Loucy (cell line): ENCODE results near the gene EBP.

Experiments
- H2AFZ ChIP-seq: fragments of 200-600 bp; sonication (generic); 2 replicates; pipeline ENCODE4 v1.6.0; 2016; ENCODE audit warnings: antibody characterized with exemption, mild to moderate bottlenecking, low read length, moderate library complexity
- H3F3A ChIP-seq: fragments of 200-600 bp; 2 replicates; pipeline ENCODE4 v1.6.0; 2016; ENCODE audit warnings: antibody characterized with exemption, low read depth, mild to moderate bottlenecking
- H3K27me3 ChIP-seq: fragments of 200-600 bp; sonication (generic); 2 replicates; pipeline ENCODE4 v1.6.1; 2014; ENCODE audit warnings: low read length, mild to moderate bottlenecking; ENCODE audit not compliant: insufficient read depth, poor library complexity, severe bottlenecking
- H3K36me3 ChIP-seq: fragments of 200-600 bp; sonication (generic); 2 replicates; pipeline ENCODE4 v1.6.1; 2016; ENCODE audit warnings: low read length; ENCODE audit not compliant: insufficient read depth
- H3K4me1 ChIP-seq: fragments of 200-600 bp; sonication (generic); 2 replicates; pipeline ENCODE4 v1.5.1; 2014; ENCODE audit warnings: low read length, mild to moderate bottlenecking; ENCODE audit not compliant: insufficient read depth, poor library complexity, severe bottlenecking
- H3K4me2 ChIP-seq: fragments of 200-600 bp; sonication (generic); 2 replicates; pipeline ENCODE4 v1.6.0; 2014; ENCODE audit warnings: antibody characterized with exemption, low read length, low read depth, mild to moderate bottlenecking; ENCODE audit not compliant: poor library complexity, severe bottlenecking
- H3K4me3 ChIP-seq: fragments of 200-600 bp; sonication (generic); 2 replicates; pipeline ENCODE4 v1.5.1; 2014; ENCODE audit warnings: low read length, mild to moderate bottlenecking, mixed read lengths; ENCODE audit not compliant: poor library complexity, severe bottlenecking
- H3K79me2 ChIP-seq: fragments of 200-600 bp; sonication (generic); 2 replicates; pipeline ENCODE4 v1.6.1; 2014; ENCODE audit warnings: low read length; ENCODE audit not compliant: insufficient read depth
- H3K9ac ChIP-seq: fragments of 200-600 bp; sonication (generic); 2 replicates; pipeline ENCODE4 v1.6.0; 2014; ENCODE audit warnings: mild to moderate bottlenecking, low read depth, low read length, moderate library complexity; ENCODE audit not compliant: poor library complexity, severe bottlenecking
- H3K9me2 ChIP-seq: fragments of 200-600 bp; sonication (generic); replicated peaks from 2 replicates; pipeline ENCODE4 v1.6.1; 2016; ENCODE audit warnings: low read depth, low read length, mixed read lengths
- H3K9me3 ChIP-seq: fragments of 200-600 bp; sonication (generic); 2 replicates; pipeline ENCODE4 v1.6.1; 2014; ENCODE audit warnings: mild to moderate bottlenecking, antibody characterized with exemption, low read length, low read depth; ENCODE audit not compliant: insufficient read depth
- H4K20me1 ChIP-seq: fragments of 200-600 bp; sonication (generic); 2 replicates; pipeline ENCODE4 v1.6.0; 2014; ENCODE audit warnings: antibody characterized with exemption, low read length, mild to moderate bottlenecking; ENCODE audit not compliant: insufficient read depth, poor library complexity, severe bottlenecking
- EZH2phosphoT487 ChIP-seq: fragments of 200-600 bp; IDR thresholded peaks from 2 replicates; pipeline ENCODE4 v1.6.1; 2018; ENCODE audit warnings: antibody characterized with exemption, mild to moderate bottlenecking, moderate library complexity, borderline replicate concordance
- TF ChIP-seq, protein P1 (sequence below): fragments of 200-600 bp; sonication (generic); conservative IDR thresholded peaks from 2 replicates; pipeline ENCODE4 v1.5.1; 2014; ENCODE audit warnings: mild to moderate bottlenecking, antibody characterized with exemption, low read length

Gene EBP

DNA sequence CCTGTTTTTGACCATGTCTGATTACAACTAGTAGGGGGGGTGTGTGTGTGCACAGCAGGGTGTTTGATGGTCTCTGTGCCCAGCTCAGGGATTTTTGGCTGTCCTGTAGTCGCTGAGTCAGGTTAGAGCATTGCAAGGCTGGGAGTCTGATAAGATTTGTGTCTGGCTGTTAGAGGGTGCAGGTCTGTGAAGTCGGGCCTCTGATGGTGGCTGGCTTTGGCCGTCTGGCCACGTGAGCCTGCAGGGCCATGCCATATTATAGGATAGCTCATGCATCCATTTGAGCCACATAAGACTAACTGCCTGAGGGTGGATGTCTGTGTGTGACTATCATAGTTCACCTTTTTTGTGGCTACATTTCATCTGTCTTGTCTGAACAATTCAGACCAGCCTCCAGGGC is 7.9 kb upstream of the EBP start:
- no peak for TF ChIP-seq EZH2phosphoT487
- TF ChIP-seq, protein P1, sequence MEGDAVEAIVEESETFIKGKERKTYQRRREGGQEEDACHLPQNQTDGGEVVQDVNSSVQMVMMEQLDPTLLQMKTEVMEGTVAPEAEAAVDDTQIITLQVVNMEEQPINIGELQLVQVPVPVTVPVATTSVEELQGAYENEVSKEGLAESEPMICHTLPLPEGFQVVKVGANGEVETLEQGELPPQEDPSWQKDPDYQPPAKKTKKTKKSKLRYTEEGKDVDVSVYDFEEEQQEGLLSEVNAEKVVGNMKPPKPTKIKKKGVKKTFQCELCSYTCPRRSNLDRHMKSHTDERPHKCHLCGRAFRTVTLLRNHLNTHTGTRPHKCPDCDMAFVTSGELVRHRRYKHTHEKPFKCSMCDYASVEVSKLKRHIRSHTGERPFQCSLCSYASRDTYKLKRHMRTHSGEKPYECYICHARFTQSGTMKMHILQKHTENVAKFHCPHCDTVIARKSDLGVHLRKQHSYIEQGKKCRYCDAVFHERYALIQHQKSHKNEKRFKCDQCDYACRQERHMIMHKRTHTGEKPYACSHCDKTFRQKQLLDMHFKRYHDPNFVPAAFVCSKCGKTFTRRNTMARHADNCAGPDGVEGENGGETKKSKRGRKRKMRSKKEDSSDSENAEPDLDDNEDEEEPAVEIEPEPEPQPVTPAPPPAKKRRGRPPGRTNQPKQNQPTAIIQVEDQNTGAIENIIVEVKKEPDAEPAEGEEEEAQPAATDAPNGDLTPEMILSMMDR, result no peak
- Histone ChIP-seq H3K4me2 (no peak overlapping the region), H3K9me3 (no peaks in the 10 kb centered on the region), H3K4me1 (peaks cover 4% of the 10 kb centered on the region), H3K79me2 (no peaks in the 10 kb centered on the region), H3F3A (no peaks in the 10 kb centered on the region), H4K20me1 (no peaks in the 10 kb centered on the region), H2AFZ (no peak overlapping the region), H3K36me3 (no peaks in the 10 kb centered on the region), H3K27me3 (no peaks in the 10 kb centered on the region), H3K9me2 (no peaks in the 10 kb centered on the region), H3K9ac (no peak overlapping the region), H3K4me3 (no peak overlapping the region)

DNA sequence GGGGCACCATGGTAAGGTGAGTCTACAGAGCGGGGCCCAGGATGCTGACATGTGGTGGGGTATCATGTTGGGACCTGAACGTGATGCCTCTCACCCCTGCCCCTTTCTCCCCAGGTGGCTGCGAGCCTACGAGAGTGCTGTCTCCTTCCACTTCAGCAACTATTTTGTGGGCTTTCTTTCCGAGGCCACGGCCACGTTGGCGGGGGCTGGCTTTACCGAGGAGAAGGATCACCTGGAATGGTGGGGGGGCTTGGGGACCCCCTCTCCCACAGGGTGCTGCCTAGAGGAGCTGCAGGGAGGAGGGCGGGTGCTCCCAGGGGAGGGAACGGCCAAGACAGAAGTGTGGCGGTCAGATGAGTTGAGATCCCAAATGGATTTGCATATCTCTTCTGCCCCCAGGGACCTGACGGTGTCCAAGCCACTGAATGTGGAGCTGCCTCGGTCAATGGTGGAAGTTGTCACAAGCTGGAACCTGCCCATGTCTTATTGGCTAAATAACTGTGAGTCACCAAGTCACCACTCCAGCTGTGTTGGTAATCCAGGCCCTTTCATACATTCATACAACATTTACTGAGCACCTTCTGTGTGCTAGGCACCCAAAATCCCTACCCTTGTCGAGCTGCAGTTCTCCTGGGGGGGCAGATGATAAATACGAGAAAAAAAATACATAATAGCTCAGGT is 7.3 kb upstream of the EBP start:
- H3K27me3 ChIP-seq, result no peaks in the 10 kb centered on the region
- H3K4me3 ChIP-seq, result no peak overlapping the region
- H3K4me1 ChIP-seq, result peaks cover 4% of the 10 kb centered on the region
- no peak overlapping the region for H2AFZ ChIP-seq
- TF ChIP-seq, protein P1, result no peak
- TF ChIP-seq EZH2phosphoT487, result no peak
- H3K4me2 ChIP-seq, result no peak overlapping the region
- H3K9me3 ChIP-seq, result no peaks in the 10 kb centered on the region
- no peaks in the 10 kb centered on the region for H3K79me2 ChIP-seq
- no peaks in the 10 kb centered on the region for H3K9me2 ChIP-seq
- no peaks in the 10 kb centered on the region for H4K20me1 ChIP-seq
- no peaks in the 10 kb centered on the region for H3F3A ChIP-seq
- H3K9ac ChIP-seq, result no peak overlapping the region
- H3K36me3 ChIP-seq, result no peaks in the 10 kb centered on the region

- no peak for TF ChIP-seq EZH2phosphoT487
- TF ChIP-seq, protein P1, result no peak
- H3K4me3 ChIP-seq, result no peak overlapping the region
- no peak overlapping the region for H3K9ac ChIP-seq
- no peaks in the 10 kb centered on the region for H3K79me2 ChIP-seq
- no peaks in the 10 kb centered on the region for H3K36me3 ChIP-seq
- H4K20me1 ChIP-seq, result no peaks in the 10 kb centered on the region
- peaks cover 7% of the 10 kb centered on the region for H3K4me1 ChIP-seq
- no peaks in the 10 kb centered on the region for H3F3A ChIP-seq
- no peaks in the 10 kb centered on the region for H3K9me2 ChIP-seq
- H3K27me3 ChIP-seq, result no peaks in the 10 kb centered on the region
- no peak overlapping the region for H3K4me2 ChIP-seq
- H3K9me3 ChIP-seq, result no peaks in the 10 kb centered on the region
- no peak overlapping the region for H2AFZ ChIP-seq
Measured at GRCh38 chrX:48514868-48515460, 6.6 kb upstream of the EBP start.
